ENCODE data around the gene TMEM231. TPM values are rescaled to one million over a fixed set of nuclear protein-coding genes. Genes with fewer than 3 reads are reported as not detected.

TMEM231 gene
- total and polyA plus RNA-seq, 2 donors (not counting 3 experiments of a cell fraction or from before 2014, with no cell fraction given), result 10.0 to 35.8 TPM

GRCh38 chr16:75535211-75535843 lies 20.7 kb downstream of the TMEM231 start:
- Histone ChIP-seq H2AFZ (ENCODE audit: low read depth, low read length) (no peak overlapping the region), H3K79me2 (ENCODE audit: control insufficient read depth, insufficient read depth, low read length) (no peaks in the 10 kb centered on the region), H3K27ac (ENCODE audit: insufficient read depth, low read depth, low read length) (no peak overlapping the region), H3K27me3 (ENCODE audit: control insufficient read depth in 2 of 2, insufficient read depth in 2 of 2, low read length in 2 of 2) (no peaks in the 10 kb centered on the region), H3K4me2 (ENCODE audit: insufficient read depth, low read length) (no peak overlapping the region), H3K9me3 (replicated peaks; ENCODE audit: control insufficient read depth, insufficient read depth, low read length) (no peaks in the 10 kb centered on the region), H4K20me1 (replicated peaks; ENCODE audit: control insufficient read depth, extremely low read depth, insufficient read depth, low read length) (no peaks in the 10 kb centered on the region), H3K4me3 (replicated peaks in 1 of 3; ENCODE audit: insufficient read depth in 1 of 3, low read depth in 1 of 3, low read length in 3 of 3) (no peak overlapping the region), H3K4me1 (ENCODE audit: control insufficient read depth, extremely low read depth, insufficient read depth, low read length) (no peaks in the 10 kb centered on the region), H3K36me3 (ENCODE audit: control insufficient read depth in 2 of 2, extremely low read depth in 1 of 2, insufficient read depth in 2 of 2, low read length in 2 of 2) (no peaks in the 10 kb centered on the region), H3K9me1 (replicated peaks; ENCODE audit: control insufficient read depth, extremely low read depth, insufficient read depth, low read length) (no peaks in the 10 kb centered on the region), H3K9ac (replicated peaks; ENCODE audit: extremely low read depth, insufficient read depth, low read length) (no peak overlapping the region)
- TF ChIP-seq JUN (IDR thresholded peaks at IDR 0.05; ENCODE audit: borderline replicate concordance, insufficient read depth, insufficient read length, low read depth), result no peak
- TF ChIP-seq, protein P1, sequence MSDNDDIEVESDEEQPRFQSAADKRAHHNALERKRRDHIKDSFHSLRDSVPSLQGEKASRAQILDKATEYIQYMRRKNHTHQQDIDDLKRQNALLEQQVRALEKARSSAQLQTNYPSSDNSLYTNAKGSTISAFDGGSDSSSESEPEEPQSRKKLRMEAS (IDR thresholded peaks at IDR 0.05; ENCODE audit: insufficient read depth, insufficient read length), result no peak
- POLR2A ChIA-PET, result no interaction called here
- FAIRE-seq (no peak), DNase-seq (ENCODE audit: low read depth, low spot score) (no peak)
- no TSS peak for BruUV-seq (replicated peaks)
- CTCF ChIA-PET, result interaction anchor here (0.9 to 2.2 kb wide), 4 partner anchors 15 to 41 kb away, joined by 3 to 16 read pairs (median 4); no protein-coding TSS in a partner anchor
- dilution Hi-C loops (cut with MboI; ENCODE audit: extremely low pct_ligation_motif_present, low sequenced_read_pairs) (no loop called here), intact Hi-C loops (cut with micrococcal nuclease) (no loop called here)

GRCh38 chr16:75534560-75535205 lies 21.4 kb downstream of the TMEM231 start:
- dilution Hi-C loops (cut with MboI; ENCODE audit: extremely low pct_ligation_motif_present, low sequenced_read_pairs) (no loop called here), intact Hi-C loops (cut with micrococcal nuclease) (no loop called here)
- Histone ChIP-seq H3K36me3 (ENCODE audit: control insufficient read depth in 2 of 2, extremely low read depth in 1 of 2, insufficient read depth in 2 of 2, low read length in 2 of 2) (no peaks in the 10 kb centered on the region), H4K20me1 (replicated peaks; ENCODE audit: control insufficient read depth, extremely low read depth, insufficient read depth, low read length) (no peaks in the 10 kb centered on the region), H3K4me3 (replicated peaks in 1 of 3; ENCODE audit: insufficient read depth in 1 of 3, low read depth in 1 of 3, low read length in 3 of 3) (no peak overlapping the region), H3K9me3 (replicated peaks; ENCODE audit: control insufficient read depth, insufficient read depth, low read length) (no peaks in the 10 kb centered on the region), H3K79me2 (ENCODE audit: control insufficient read depth, insufficient read depth, low read length) (no peaks in the 10 kb centered on the region), H3K27ac (ENCODE audit: insufficient read depth, low read depth, low read length) (no peak overlapping the region), H3K27me3 (ENCODE audit: control insufficient read depth in 2 of 2, insufficient read depth in 2 of 2, low read length in 2 of 2) (no peaks in the 10 kb centered on the region), H2AFZ (ENCODE audit: low read depth, low read length) (no peak overlapping the region), H3K9me1 (replicated peaks; ENCODE audit: control insufficient read depth, extremely low read depth, insufficient read depth, low read length) (no peaks in the 10 kb centered on the region), H3K4me2 (ENCODE audit: insufficient read depth, low read length) (no peak overlapping the region), H3K4me1 (ENCODE audit: control insufficient read depth, extremely low read depth, insufficient read depth, low read length) (no peaks in the 10 kb centered on the region), H3K9ac (replicated peaks; ENCODE audit: extremely low read depth, insufficient read depth, low read length) (no peak overlapping the region)
- TF ChIP-seq EZH2 (IDR thresholded peaks at IDR 0.05; ENCODE audit: borderline replicate concordance, low read depth, low read length, severe bottlenecking) (no peak), MYC (IDR thresholded peaks at IDR 0.05; ENCODE audit: low read depth, low read length) (no peak), FOS (IDR thresholded peaks at IDR 0.05; ENCODE audit: borderline replicate concordance, insufficient read depth, low read length) (no peak), CTCF (IDR thresholded peaks at IDR 0.05; ENCODE audit: extremely low read depth in 1 of 2, insufficient read depth in 1 of 2, low read depth in 1 of 2, low read length in 2 of 2) (no peak), POLR2A (IDR thresholded peaks at IDR 0.05; ENCODE audit: low read depth, low read length) (no peak), GATA2 (IDR thresholded peaks at IDR 0.05; ENCODE audit: insufficient read depth, insufficient read length, low read depth, low read length) (no peak)
- CTCF ChIA-PET, result interaction anchor here (0.9 to 2.2 kb wide), 4 partner anchors 16 to 40 kb away, joined by 3 to 16 read pairs (median 4); no protein-coding TSS in a partner anchor
- FAIRE-seq, result no peak
- DNase-seq (ENCODE audit: low read depth, low spot score), result no peak
- no TSS peak for BruUV-seq (replicated peaks)
- POLR2A ChIA-PET, result interaction anchor here (0.7 kb wide), 1 partner anchor 17 kb away, joined by 6 read pairs; no protein-coding TSS in a partner anchor
